Activated naive CD8-positive, alpha-beta T cell treated with anti-CD3 and anti-CD28 coated beads for 36 hours (primary cell): ENCODE measurements around the gene KRTAP12-3. TPM values are rescaled to one million over a fixed set of nuclear protein-coding genes. Genes with fewer than 3 reads are reported as not detected.
A peak's percentile ranks its signal among the peaks of the same experiment; 100 is the strongest.
"Not testable (repeated sequence)": the region's sequence is repeated elsewhere in the genome, so short reads cannot be mapped to it uniquely, and the experiment has no call there.

Experiments used
- DNase-seq: peaks from one replicate; pipeline ENCODE4 v3.0.0; 2021
- H3K27ac Mint-ChIP-seq: one replicate; pipeline ENCODE4 v1.8.0; 2022; ENCODE audit warnings: mild to moderate bottlenecking, moderate library complexity, mixed read lengths
- H3K27me3 Mint-ChIP-seq: one replicate; pipeline ENCODE4 v1.8.0; 2022; ENCODE audit warnings: mild to moderate bottlenecking, mixed read lengths
- H3K36me3 Mint-ChIP-seq: one replicate; pipeline ENCODE4 v1.8.0; 2021; ENCODE audit warnings: mild to moderate bottlenecking, mixed read lengths
- H3K4me1 Mint-ChIP-seq: one replicate; pipeline ENCODE4 v1.8.0; 2021; ENCODE audit warnings: mixed read lengths
- H3K4me3 Mint-ChIP-seq: one replicate; pipeline ENCODE4 v1.8.0; 2022; ENCODE audit warnings: mild to moderate bottlenecking, moderate library complexity, mixed read lengths
- H3K9me3 Mint-ChIP-seq: one replicate; pipeline ENCODE4 v1.8.0; 2022; ENCODE audit warnings: mixed read lengths
- total RNA-seq, 2 experiments: library from RNA; stranded (reverse); gene quantifications; one replicate each; pipeline ENCODE4 v1.2.3, GENCODE V29; 2021

Gene KRTAP12-3
- total RNA-seq, 2 experiments from 2014 or later, result not detected

DNA sequence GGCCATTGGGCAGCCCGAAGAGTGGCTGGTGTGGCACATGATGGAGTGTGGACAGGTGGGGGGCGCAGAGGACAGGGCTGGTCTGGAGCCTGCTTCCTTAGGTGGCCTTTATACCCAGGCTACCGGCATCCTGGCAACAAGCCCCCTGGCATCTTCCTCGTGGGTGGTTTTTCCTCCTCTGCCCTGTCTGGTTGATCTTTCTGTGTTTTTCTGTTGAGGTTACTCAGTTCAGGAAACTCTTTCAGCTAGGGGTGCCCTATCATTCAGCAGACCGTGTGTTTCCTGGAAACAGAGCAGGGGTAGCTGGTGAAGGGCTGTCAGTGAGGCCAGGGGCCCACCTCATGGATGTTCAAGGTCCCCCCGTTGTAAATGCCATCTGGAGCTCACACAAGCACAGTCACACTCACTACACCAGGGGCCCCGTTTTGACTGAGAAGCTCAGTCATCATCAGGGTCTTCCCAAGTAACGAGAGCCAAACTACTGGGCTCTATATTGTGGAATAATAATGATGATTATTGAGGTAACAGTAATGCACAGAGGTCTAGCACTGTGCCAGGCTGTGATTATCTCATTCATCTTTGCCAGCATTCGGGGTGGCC lies 3.1 kb upstream of the KRTAP12-3 start, which contains the start of gene KRTAP12-4:
TSS of gene KRTAP12-4 (minus strand) at position 84 of the 600 bp plus-strand sequence. CDS start at position 39, 45 bp downstream.
- Mint-ChIP-seq H3K9me3 (peaks cover 32% of the 10 kb centered on the region), H3K27ac (peak within 1 kb of the TSS; percentile 60)

DNA sequence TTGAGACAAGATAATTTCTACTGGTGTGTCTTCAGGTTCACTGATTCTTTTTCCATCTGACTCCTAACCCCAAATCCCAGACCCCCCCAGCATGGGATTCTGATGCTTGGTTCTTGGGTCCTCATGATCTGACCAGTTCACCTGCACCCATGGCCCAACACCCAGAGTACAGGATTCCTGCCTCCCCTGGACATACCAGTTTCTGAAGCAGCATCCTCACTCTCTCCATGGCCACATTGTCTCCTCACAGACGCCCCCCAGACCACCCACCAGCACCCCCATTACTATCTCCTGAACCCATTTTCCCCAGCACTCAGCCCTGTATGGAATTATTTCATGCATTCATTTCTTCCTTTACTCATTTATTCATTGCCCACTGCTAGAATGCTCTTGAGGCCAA lies 864 bp upstream of the KRTAP12-3 start:
- peaks cover 40% of the 10 kb centered on the region for H3K36me3 Mint-ChIP-seq
- DNase-seq, result no peak
- peak overlapping the region; percentile 25 for H3K27ac Mint-ChIP-seq
- peaks cover 39% of the 10 kb centered on the region for H3K9me3 Mint-ChIP-seq
- H3K4me1 Mint-ChIP-seq, result peaks cover 49% of the 10 kb centered on the region
- H3K4me3 Mint-ChIP-seq, result no peak overlapping the region
- H3K27me3 Mint-ChIP-seq, result no peaks in the 10 kb centered on the region

More for the DNA sequence above, 3.1 kb upstream of the KRTAP12-3 start, which contains the start of gene KRTAP12-4:
- no peak for DNase-seq
- Mint-ChIP-seq H3K36me3 (peaks cover 40% of the 10 kb centered on the region), H3K4me3 (no peak within 1 kb of the TSS), H3K27me3 (no peaks in the 10 kb centered on the region), H3K4me1 (peaks cover 47% of the 10 kb centered on the region)

DNA sequence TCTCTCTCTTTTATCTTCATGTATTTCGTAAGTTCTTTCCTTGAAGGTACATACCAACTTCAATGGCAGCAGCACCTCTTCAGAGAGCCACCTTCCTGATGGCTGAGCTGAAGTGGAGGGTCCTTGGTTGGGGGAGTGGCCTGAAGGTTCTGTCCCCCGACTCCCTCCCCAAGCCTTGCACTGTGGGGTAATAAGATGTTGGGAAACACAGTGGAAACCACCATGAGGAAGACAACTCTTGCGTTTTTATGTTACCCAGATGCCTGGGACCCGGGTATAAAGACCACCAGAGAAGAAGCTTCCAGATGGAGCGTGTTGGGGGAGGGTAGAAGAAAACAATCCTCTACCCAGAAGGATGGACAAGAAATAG lies 794 bp downstream of the KRTAP12-3 start:
- DNase-seq, result no peak
- H3K36me3 Mint-ChIP-seq, result peaks cover 40% of the 10 kb centered on the region
- H3K27ac Mint-ChIP-seq, result peak overlapping the region; percentile 87
- H3K9me3 Mint-ChIP-seq, result peaks cover 46% of the 10 kb centered on the region
- H3K27me3 Mint-ChIP-seq, result no peaks in the 10 kb centered on the region
- H3K4me3 Mint-ChIP-seq, result peak overlapping the region; percentile 30
- H3K4me1 Mint-ChIP-seq, result peaks cover 48% of the 10 kb centered on the region

DNA sequence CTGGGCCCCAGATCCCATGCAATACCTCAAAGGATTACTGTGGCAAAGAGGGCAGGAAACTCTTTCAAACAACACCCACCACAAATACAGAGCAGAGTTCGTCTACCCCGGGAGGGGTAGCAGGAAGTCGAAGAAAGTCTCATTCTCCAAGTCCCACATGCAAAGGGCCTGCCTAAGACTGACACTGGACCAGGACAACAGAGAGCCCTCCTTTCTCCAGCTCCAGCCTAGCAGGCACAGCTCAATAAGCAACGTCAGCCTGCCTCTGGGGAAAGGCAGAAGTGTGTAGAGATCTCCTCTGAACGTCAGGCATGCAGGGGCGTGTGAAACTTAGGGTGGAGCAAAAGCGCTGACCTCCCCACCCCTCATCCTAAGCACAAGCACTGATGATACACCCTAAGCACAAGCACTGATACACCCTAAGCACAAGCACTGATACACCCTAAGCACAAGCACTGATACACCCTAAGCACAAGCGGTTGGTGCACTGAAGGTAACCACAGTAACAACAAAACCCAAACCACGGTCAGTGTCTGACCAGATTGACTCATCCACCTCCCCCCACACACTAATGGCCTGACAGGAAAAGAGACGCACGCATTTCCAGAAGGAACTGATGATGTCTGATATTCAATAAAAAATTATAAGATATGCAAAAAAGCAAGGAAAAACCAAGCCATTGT lies 1.3 kb downstream of the KRTAP12-3 start:
- Mint-ChIP-seq H3K4me3 (peak overlapping the region; percentile 1), H3K4me1 (peaks cover 42% of the 10 kb centered on the region), H3K36me3 (peaks cover 35% of the 10 kb centered on the region), H3K27ac (peak overlapping the region; percentile 87), H3K27me3 (no peaks in the 10 kb centered on the region), H3K9me3 (peaks cover 44% of the 10 kb centered on the region)
- DNase-seq, result no peak

DNA sequence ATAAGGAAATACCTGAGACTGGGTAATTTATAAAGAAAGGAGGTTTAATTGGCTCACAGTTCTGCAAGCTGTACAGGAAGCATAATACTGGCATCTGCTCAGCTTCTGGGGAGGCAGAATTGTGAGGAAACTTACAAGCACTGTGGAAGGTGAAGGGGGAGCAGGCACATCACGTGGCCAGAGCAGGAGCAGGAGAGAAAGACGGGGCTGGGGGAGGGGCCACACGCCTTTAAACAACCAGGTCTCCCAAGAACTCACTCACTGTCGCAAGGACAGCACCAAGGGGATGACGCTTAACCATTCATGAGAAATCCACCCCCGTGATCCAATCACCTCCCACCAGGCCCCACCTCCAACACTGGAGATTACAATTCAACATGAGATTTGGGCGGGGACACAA lies 3.8 kb downstream of the KRTAP12-3 start:
- Mint-ChIP-seq H3K36me3 (peaks cover 21% of the 10 kb centered on the region), H3K4me1 (peaks cover 31% of the 10 kb centered on the region), H3K9me3 (peaks cover 40% of the 10 kb centered on the region)
- not testable (repeated sequence) for H3K4me3 Mint-ChIP-seq, H3K27me3 Mint-ChIP-seq, DNase-seq, H3K27ac Mint-ChIP-seq

DNA sequence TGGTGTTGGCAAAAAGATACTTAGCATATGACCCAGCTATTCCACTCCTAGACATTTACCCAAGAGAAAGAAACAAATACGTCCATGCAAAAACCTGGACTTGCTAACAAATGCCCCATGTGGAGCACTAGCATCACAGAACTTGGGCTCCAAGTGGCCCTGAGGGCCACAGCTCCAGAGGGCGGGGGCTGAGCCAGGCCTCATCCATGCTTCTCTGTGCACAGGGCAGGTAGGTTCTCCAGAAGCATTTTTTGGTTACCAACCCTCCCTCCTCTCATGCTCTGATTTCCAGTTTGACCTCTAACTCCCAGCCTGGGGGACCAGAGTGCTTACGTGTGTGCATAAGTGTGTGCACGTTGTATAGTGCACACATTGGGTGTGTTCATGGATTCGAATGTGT lies 7.0 kb downstream of the KRTAP12-3 start:
- H3K36me3 Mint-ChIP-seq, result no peaks in the 10 kb centered on the region

DNA sequence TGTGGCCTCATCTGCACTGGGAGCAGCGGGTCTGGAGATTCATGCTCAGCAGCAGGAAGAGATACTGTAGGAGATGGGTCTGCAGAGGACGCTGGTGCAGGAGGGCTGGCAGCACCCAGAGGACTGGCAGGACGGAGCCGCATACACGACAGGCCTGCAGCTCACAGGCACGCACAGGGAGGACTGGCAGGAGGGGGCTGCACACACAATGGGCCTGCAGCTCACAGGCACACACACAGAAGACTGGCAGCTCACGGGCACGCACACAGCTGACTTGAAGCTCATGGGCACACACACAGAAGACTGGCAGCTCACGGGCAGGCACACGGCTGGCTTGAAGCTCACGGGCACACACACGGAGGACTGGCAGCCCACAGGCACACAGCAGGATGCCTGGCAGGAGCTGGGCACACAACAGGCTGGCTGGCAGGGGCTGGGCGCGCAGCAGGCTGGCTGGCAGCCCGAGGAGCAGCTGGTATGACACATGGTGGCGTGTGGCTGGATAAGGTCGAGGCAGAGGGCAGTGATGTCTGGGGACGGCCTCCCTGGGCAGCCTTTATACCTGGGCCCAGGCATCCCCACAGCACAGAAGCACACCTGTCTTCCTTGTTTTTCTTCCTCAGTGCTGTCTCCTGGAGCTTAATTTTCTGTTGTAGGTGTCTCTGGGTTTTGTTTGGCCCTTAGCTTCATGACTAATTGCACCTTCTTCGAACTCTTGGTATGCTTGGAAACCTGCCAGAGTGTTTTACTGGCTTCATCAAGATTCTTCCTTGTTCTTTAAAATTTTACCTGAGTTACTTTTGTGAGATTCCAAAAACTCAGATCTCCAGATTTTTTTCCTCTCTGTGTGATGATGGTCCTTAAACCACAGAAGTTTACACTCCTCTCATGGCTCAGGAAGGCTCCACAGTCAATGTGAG lies 8.9 kb downstream of the KRTAP12-3 start, which contains the start of gene KRTAP12-2:
TSS of gene KRTAP12-2 (minus strand) at position 527 of the 920 bp plus-strand sequence. CDS start at position 486, 41 bp downstream.
- Mint-ChIP-seq H3K27ac (no peak within 1 kb of the TSS), H3K4me3 (no peak within 1 kb of the TSS), H3K9me3 (peaks cover 28% of the 10 kb centered on the region), H3K27me3 (no peaks in the 10 kb centered on the region), H3K36me3 (no peaks in the 10 kb centered on the region), H3K4me1 (no peaks in the 10 kb centered on the region)
- DNase-seq, result no peak

More for the DNA sequence above, 7.0 kb downstream of the KRTAP12-3 start:
- H3K4me3 Mint-ChIP-seq, result no peak overlapping the region
- no peaks in the 10 kb centered on the region for H3K27me3 Mint-ChIP-seq
- H3K27ac Mint-ChIP-seq, result no peak overlapping the region
- peaks cover 2% of the 10 kb centered on the region for H3K4me1 Mint-ChIP-seq
- no peak for DNase-seq
- H3K9me3 Mint-ChIP-seq, result peaks cover 31% of the 10 kb centered on the region

DNA sequence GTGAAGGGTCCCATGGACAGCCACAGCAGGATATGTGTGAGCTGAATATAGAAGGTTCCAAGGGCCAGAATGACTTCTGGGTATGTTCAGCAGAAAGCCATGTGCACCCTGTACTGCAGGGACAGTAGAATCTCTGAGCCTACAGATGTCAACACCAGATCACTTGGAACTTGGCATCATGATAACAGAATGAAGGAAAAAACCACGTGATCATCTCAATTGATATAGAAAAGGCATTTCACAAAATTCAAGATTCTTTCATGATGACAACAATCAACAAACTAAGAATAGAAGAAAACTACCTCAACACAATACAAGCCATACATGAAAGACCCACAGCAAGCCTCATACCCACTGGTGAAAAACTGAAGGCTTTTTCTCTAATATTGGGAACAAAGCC lies 9.9 kb downstream of the KRTAP12-3 start:
- Mint-ChIP-seq H3K27ac (no peak overlapping the region), H3K36me3 (peaks cover 2% of the 10 kb centered on the region), H3K9me3 (peaks cover 25% of the 10 kb centered on the region), H3K27me3 (no peaks in the 10 kb centered on the region), H3K4me1 (no peaks in the 10 kb centered on the region), H3K4me3 (no peak overlapping the region)
- no peak for DNase-seq

DNA sequence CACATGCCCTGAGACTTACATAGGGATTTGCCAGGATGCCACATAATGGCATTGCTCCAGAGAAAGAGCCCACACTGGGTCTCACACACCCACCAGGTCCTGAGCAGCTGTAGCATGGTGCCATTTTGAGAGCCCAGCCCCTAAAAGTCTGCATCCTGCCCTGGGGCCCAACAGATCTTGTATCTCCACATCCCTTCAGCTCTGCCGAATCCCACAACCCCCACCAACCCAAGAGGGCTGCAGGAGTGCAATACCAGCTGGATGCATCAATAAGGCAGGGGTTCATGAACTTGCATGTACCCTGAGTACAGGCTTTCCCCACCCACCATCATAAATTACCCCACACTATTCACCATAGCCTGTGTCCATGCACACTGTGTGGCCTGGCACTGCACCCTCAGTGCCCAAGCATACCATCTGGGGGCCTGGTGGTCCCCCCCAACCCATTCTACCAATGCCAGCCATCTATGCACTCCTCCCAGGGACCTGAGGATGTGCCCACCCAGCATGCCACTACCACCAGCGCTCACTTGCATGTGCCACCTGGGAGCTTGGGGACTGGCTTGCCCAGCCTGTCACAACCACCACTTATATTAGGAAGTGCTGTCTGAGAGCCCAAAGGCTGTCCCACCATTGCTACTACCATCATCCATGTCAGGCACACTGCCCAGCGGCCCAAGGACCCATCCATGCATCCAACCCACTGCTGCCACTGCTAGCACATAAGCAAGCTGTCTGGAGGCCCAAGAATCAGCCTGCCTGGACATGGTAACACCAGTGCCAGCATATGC lies 13.1 kb downstream of the KRTAP12-3 start:
- H3K36me3 Mint-ChIP-seq, result peaks cover 2% of the 10 kb centered on the region
- no peaks in the 10 kb centered on the region for H3K4me1 Mint-ChIP-seq
- H3K9me3 Mint-ChIP-seq, result peaks cover 26% of the 10 kb centered on the region
- H3K27ac Mint-ChIP-seq, result no peak overlapping the region
- H3K27me3 Mint-ChIP-seq, result no peaks in the 10 kb centered on the region
- DNase-seq, result no peak
- no peak overlapping the region for H3K4me3 Mint-ChIP-seq

DNA sequence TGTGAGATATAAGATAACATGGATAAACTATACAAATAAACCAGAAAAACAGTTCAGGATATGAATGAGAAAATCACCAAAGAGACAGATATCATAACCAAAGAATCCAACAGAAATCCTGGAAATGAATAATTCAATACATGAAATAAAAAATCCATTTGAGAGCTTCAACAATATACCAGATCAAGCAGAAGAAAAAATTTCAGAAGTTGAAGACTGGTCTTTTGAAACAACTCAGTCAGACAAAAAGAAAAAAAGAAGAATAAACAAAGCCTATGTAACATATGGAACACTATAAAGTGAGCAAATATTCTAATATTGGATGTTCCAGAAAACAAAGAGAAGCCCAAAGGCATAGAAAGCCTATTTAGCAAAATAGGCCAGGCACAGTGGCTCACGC lies 14.2 kb downstream of the KRTAP12-3 start:
- H3K4me3 Mint-ChIP-seq, result no peak overlapping the region
- H3K36me3 Mint-ChIP-seq, result peaks cover 2% of the 10 kb centered on the region
- no peaks in the 10 kb centered on the region for H3K4me1 Mint-ChIP-seq
- peaks cover 27% of the 10 kb centered on the region for H3K9me3 Mint-ChIP-seq
- no peaks in the 10 kb centered on the region for H3K27me3 Mint-ChIP-seq
- no peak overlapping the region for H3K27ac Mint-ChIP-seq
- no peak for DNase-seq

DNA sequence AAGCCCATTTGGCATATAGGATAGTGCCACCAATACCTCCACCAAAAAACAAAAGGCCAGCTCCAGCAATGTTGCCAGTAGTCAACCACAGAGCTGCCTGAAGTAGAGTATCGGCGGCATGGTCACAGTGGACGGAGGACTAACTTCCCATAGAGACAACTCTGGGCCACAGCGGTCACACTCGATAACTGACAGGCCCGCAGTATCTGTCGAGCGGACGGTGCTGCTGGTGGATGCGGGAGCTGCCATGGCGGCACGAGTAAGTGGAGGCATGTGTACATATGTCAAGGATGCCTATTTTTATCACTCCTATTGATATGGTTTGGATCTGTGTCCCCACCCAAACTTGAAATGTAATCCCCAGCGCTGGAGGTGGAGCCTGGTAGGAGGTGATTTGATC lies 20.1 kb downstream of the KRTAP12-3 start:
- H3K4me1 Mint-ChIP-seq, result no peaks in the 10 kb centered on the region

DNA sequence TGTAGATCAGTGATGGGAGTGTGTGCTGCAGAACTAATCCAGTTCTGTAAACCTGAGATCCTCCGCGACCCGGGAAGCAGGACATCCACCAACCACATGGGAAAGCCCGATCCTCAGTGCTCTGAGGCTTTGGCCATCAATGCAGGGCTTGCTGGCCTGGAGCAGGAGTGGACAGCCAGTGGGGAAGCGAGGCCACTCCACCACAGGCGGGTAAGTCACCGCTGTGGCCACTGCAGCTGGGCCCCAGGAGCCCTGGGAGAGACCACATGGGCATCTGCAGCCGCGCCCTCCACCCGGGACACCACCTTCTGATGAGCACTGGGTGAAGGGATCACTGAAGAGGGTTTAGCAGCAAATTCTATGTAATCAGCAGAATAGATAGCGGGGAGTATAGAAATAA lies 23.4 kb downstream of the KRTAP12-3 start:
- no peak overlapping the region for H3K27ac Mint-ChIP-seq

More for the DNA sequence above, 20.1 kb downstream of the KRTAP12-3 start:
- Mint-ChIP-seq H3K27ac (no peak overlapping the region), H3K36me3 (no peaks in the 10 kb centered on the region), H3K27me3 (no peaks in the 10 kb centered on the region), H3K4me3 (no peak overlapping the region), H3K9me3 (peaks cover 15% of the 10 kb centered on the region)
- no peak for DNase-seq

DNA sequence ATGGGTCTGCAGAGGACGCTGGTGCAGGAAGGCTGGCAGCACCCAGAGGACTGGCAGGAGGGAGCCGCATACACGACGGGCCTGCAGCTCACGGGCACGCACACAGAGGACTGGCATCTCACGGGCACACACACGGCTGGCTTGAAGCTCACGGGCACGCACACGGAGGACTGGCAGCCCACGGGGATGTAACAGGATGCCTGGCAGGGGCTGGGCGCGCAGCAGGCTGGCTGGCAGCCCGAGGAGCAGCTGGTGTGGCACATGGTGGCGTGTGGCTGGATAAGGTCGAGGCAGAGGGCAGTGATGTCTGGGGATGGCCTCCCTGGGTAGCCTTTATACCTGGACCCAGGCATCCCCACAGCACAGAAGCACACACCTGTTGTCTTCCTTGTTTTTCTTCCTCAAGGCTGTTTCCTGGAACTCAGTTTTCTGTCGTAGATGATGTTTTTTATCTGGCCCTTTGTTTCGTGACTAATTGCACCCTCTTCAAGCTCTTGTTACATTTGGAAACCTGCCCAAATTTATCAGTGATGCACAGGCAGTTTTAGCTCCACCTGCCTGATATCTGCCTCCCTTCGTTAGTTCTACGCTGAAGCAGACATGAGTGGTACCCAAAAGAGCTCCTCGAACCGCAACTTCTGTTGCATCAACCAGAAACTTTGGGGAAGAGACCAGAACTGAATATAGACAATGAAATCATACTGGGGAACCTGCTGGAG lies 24.3 kb downstream of the KRTAP12-3 start, which contains the start of gene KRTAP12-1:
TSS of gene KRTAP12-1 (minus strand) at position 303 of the 719 bp plus-strand sequence. CDS start at position 263, 40 bp downstream.
- Mint-ChIP-seq H3K36me3 (no peaks in the 10 kb centered on the region), H3K27ac (no peak within 1 kb of the TSS), H3K9me3 (peaks cover 1% of the 10 kb centered on the region), H3K4me1 (peaks cover 6% of the 10 kb centered on the region), H3K27me3 (no peaks in the 10 kb centered on the region), H3K4me3 (no peak within 1 kb of the TSS)
- no peak for DNase-seq

More for the DNA sequence above, 23.4 kb downstream of the KRTAP12-3 start:
- DNase-seq, result no peak
- Mint-ChIP-seq H3K27me3 (no peaks in the 10 kb centered on the region), H3K36me3 (no peaks in the 10 kb centered on the region), H3K4me1 (peaks cover 3% of the 10 kb centered on the region), H3K9me3 (peaks cover 1% of the 10 kb centered on the region), H3K4me3 (no peak overlapping the region)
